ENCODE measurements around the gene ZRANB2. TPM values are rescaled to one million over a fixed set of nuclear protein-coding genes. Genes with fewer than 3 reads are reported as not detected.

ZRANB2 gene
- total RNA-seq, 2 donors from 2014 or later, result 55.7 to 56.0 TPM

- WGBS, 2 donors, result 0% methylated on average over 1 of the region's 1 CpG
- Histone ChIP-seq H3K27ac (no peak overlapping the region), H3K4me1 (peaks cover 19% of the 10 kb centered on the region), H3K27me3 (no peaks in the 10 kb centered on the region), H3K4me3 (no peak overlapping the region), H3K36me3 (replicated peaks in 1 of 2; ENCODE audit: insufficient read depth in 1 of 2, low read depth in 2 of 2) (no peaks in the 10 kb centered on the region), H3K9me3 (no peaks in the 10 kb centered on the region)
- DNase-seq, result peak in 2 of 4 donors; percentile 39 to 49
- TF ChIP-seq POLR2A (IDR thresholded peaks at IDR 0.05), result no peak
- TF ChIP-seq CTCF (IDR thresholded peaks at IDR 0.05), result peak; percentile 47 to 94 (median 86)
- ATAC-seq, result peak; percentile 64
- intact Hi-C loops (cut with DNase I), result loop anchor here (5.0 to 10.0 kb wide), 3 partner anchors 185 to 525 kb away; no protein-coding TSS in a partner anchor
These were observed 30.8 kb downstream of the ZRANB2 start for GRCh38 chr1:71049951-71050598.

- DNase-seq (peak; percentile 71 to 89 (median 84)), ATAC-seq (peak; percentile 73)
- Histone ChIP-seq H3K27me3 (no peaks in the 10 kb centered on the region), H3K4me1 (peaks cover 19% of the 10 kb centered on the region), H3K4me3 (peak within 1 kb of the TSS; percentile 2 to 48), H3K36me3 (replicated peaks in 1 of 2; ENCODE audit: insufficient read depth in 1 of 2, low read depth in 2 of 2) (no peaks in the 10 kb centered on the region), H3K27ac (peak within 1 kb of the TSS; percentile 38 to 55 (median 53)), H3K9me3 (no peaks in the 10 kb centered on the region)
- intact Hi-C loops (cut with DNase I), result loop anchor here (5.0 to 10.0 kb wide), 2 partner anchors 183 to 361 kb away; no protein-coding TSS in a partner anchor
- peak in 2 of 3 donors; percentile 33 to 56 for TF ChIP-seq POLR2A (IDR thresholded peaks at IDR 0.05)
- TF ChIP-seq CTCF (IDR thresholded peaks at IDR 0.05), result no peak
- WGBS, 2 donors, result 6 to 16% methylated on average over 19 to 49 of the region's 56 CpGs
These were observed 32.9 kb downstream of the ZRANB2 start, which contains the start of gene PTGER3 for GRCh38 chr1:71047635-71048607. TSS of gene PTGER3 (minus strand) at chr1:71047816. CDS start at chr1:71047577, 239 bp downstream.

- no peaks in the 10 kb centered on the region for H3K36me3 ChIP-seq (replicated peaks in 1 of 2; ENCODE audit: insufficient read depth in 1 of 2, low read depth in 2 of 2)
- WGBS, 2 donors, result 3 to 60% methylated on average over 1 to 73 of the region's 73 CpGs
- ATAC-seq (peak; percentile 48), DNase-seq (peak; percentile 28 to 49 (median 40))
- peak overlapping the region; percentile 2 to 48 for H3K4me3 ChIP-seq
- peaks cover 19% of the 10 kb centered on the region for H3K4me1 ChIP-seq
- intact Hi-C loops (cut with DNase I), result loop anchor here (5.0 to 10.0 kb wide), 2 partner anchors 182 to 360 kb away; no protein-coding TSS in a partner anchor
- H3K9me3 ChIP-seq, result no peaks in the 10 kb centered on the region
- TF ChIP-seq POLR2A (IDR thresholded peaks at IDR 0.05), result no peak
- TF ChIP-seq CTCF (IDR thresholded peaks at IDR 0.05), result no peak
- no peaks in the 10 kb centered on the region for H3K27me3 ChIP-seq
- peak overlapping the region; percentile 38 to 55 (median 53) for H3K27ac ChIP-seq
These were observed 33.8 kb downstream of the ZRANB2 start for GRCh38 chr1:71046891-71047634.

- ATAC-seq, result no peak
- H3K27ac ChIP-seq, result peak overlapping the region in 2 of 4 donors; percentile 17 to 45
- TF ChIP-seq POLR2A (IDR thresholded peaks at IDR 0.05), result no peak
- TF ChIP-seq CTCF (IDR thresholded peaks at IDR 0.05), result no peak
- no peak for DNase-seq
- intact Hi-C loops (cut with DNase I), result loop anchor here (5.0 to 10.0 kb wide), 2 partner anchors 181 to 358 kb away; no protein-coding TSS in a partner anchor
- H3K9me3 ChIP-seq, result no peaks in the 10 kb centered on the region
- no peak overlapping the region for H3K4me3 ChIP-seq
- H3K4me1 ChIP-seq, result peaks cover 19% of the 10 kb centered on the region
- no peaks in the 10 kb centered on the region for H3K27me3 ChIP-seq
- H3K36me3 ChIP-seq (replicated peaks in 1 of 2; ENCODE audit: insufficient read depth in 1 of 2, low read depth in 2 of 2), result no peaks in the 10 kb centered on the region
- WGBS, 2 donors, result 67 to 68% methylated on average over 14 to 16 of the region's 16 CpGs
These were observed 35.3 kb downstream of the ZRANB2 start for GRCh38 chr1:71045463-71046028.

Measured in body of pancreas (tissue), 4 donors.